ENCODE measurements around the gene JMJD7. TPM values are rescaled to one million over a fixed set of nuclear protein-coding genes. Genes with fewer than 3 reads are reported as not detected.

The JMJD7 gene
- total and polyA plus RNA-seq, 9 of the 15 experiments (the other 6 are each of a cell fraction or from before 2014, with no cell fraction given): 1.2 to 13.9 (median 6.1) TPM

DNA sequence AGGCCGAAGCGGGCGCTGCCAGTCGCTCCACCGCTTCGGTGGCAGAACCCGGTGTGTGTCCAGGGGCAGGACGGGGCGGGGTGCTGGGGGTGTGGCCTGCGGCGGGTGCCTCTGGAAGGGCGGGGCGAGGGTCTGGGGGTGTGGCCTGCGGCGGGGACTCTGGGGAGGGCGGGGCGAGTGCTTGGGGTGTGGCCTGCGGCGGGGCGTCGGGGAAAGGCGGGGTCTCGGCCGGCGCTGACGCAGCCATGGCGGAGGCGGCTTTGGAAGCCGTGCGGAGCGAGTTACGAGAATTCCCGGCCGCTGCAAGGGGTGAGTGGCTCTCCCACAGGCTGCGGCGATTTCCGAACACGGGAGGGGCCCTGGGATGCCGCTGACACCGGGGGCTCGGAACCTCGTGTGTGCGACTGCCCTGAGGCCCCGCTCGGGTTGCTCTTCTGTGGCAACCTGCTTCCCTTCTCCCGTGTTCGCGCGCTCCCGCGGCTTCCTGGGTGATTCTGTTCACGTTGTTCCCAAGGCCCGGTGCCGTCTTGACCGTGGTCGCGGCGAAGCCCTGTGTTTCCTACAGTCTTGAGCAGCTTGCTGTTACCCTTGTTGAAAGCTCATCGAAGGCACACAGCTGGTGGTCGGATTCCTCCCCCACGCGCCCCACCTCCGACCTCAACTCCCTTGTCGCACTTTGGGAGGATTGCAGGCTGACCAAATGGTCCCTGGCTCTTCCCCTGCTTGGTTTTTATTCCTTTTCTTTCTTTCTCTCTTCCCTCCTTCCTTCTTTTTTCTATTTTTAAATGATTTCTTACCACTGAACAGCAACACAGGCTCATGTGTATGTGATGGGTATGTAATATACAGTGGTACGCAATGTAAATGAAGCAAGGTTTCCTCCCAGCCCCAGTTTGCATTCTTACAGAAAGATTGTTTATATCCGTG is at the start of gene JMJD7 (continued):
- no peak for TF ChIP-seq BDP1 (IDR thresholded peaks at IDR 0.05; ENCODE audit: insufficient read depth, insufficient read length)
- peak; percentile 46 for TF ChIP-seq PML (IDR thresholded peaks at IDR 0.05; ENCODE audit: low read length)
- TF ChIP-seq CBFB (CRISPR knock-in tag; IDR thresholded peaks at IDR 0.05): no peak
- TF ChIP-seq, protein P1, sequence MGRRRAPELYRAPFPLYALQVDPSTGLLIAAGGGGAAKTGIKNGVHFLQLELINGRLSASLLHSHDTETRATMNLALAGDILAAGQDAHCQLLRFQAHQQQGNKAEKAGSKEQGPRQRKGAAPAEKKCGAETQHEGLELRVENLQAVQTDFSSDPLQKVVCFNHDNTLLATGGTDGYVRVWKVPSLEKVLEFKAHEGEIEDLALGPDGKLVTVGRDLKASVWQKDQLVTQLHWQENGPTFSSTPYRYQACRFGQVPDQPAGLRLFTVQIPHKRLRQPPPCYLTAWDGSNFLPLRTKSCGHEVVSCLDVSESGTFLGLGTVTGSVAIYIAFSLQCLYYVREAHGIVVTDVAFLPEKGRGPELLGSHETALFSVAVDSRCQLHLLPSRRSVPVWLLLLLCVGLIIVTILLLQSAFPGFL (CRISPR knock-in tag; IDR thresholded peaks at IDR 0.05): no peak
- TF ChIP-seq, protein P2, sequence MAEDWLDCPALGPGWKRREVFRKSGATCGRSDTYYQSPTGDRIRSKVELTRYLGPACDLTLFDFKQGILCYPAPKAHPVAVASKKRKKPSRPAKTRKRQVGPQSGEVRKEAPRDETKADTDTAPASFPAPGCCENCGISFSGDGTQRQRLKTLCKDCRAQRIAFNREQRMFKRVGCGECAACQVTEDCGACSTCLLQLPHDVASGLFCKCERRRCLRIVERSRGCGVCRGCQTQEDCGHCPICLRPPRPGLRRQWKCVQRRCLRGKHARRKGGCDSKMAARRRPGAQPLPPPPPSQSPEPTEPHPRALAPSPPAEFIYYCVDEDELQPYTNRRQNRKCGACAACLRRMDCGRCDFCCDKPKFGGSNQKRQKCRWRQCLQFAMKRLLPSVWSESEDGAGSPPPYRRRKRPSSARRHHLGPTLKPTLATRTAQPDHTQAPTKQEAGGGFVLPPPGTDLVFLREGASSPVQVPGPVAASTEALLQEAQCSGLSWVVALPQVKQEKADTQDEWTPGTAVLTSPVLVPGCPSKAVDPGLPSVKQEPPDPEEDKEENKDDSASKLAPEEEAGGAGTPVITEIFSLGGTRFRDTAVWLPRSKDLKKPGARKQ (CRISPR knock-in tag; IDR thresholded peaks at IDR 0.05): no peak
- TF ChIP-seq, protein P3, sequence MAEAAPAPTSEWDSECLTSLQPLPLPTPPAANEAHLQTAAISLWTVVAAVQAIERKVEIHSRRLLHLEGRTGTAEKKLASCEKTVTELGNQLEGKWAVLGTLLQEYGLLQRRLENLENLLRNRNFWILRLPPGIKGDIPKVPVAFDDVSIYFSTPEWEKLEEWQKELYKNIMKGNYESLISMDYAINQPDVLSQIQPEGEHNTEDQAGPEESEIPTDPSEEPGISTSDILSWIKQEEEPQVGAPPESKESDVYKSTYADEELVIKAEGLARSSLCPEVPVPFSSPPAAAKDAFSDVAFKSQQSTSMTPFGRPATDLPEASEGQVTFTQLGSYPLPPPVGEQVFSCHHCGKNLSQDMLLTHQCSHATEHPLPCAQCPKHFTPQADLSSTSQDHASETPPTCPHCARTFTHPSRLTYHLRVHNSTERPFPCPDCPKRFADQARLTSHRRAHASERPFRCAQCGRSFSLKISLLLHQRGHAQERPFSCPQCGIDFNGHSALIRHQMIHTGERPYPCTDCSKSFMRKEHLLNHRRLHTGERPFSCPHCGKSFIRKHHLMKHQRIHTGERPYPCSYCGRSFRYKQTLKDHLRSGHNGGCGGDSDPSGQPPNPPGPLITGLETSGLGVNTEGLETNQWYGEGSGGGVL (CRISPR knock-in tag; IDR thresholded peaks at IDR 0.05): no peak
- no peak for TF ChIP-seq IFI16 (CRISPR knock-in tag; IDR thresholded peaks at IDR 0.05)
- TF ChIP-seq, protein P4, sequence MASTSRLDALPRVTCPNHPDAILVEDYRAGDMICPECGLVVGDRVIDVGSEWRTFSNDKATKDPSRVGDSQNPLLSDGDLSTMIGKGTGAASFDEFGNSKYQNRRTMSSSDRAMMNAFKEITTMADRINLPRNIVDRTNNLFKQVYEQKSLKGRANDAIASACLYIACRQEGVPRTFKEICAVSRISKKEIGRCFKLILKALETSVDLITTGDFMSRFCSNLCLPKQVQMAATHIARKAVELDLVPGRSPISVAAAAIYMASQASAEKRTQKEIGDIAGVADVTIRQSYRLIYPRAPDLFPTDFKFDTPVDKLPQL (IDR thresholded peaks at IDR 0.05; ENCODE audit: extremely low read depth, insufficient read length): no peak
- 0 out of 2 replicates have a peak, but pooled peaks have one; percentile 20 for TF ChIP-seq ZNF282 (CRISPR knock-in tag; IDR thresholded peaks at IDR 0.05)
- TF ChIP-seq, protein P5, sequence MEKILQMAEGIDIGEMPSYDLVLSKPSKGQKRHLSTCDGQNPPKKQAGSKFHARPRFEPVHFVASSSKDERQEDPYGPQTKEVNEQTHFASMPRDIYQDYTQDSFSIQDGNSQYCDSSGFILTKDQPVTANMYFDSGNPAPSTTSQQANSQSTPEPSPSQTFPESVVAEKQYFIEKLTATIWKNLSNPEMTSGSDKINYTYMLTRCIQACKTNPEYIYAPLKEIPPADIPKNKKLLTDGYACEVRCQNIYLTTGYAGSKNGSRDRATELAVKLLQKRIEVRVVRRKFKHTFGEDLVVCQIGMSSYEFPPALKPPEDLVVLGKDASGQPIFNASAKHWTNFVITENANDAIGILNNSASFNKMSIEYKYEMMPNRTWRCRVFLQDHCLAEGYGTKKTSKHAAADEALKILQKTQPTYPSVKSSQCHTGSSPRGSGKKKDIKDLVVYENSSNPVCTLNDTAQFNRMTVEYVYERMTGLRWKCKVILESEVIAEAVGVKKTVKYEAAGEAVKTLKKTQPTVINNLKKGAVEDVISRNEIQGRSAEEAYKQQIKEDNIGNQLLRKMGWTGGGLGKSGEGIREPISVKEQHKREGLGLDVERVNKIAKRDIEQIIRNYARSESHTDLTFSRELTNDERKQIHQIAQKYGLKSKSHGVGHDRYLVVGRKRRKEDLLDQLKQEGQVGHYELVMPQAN (IDR thresholded peaks at IDR 0.05; ENCODE audit: borderline replicate concordance): peak; percentile 88
- TF ChIP-seq, protein P6, sequence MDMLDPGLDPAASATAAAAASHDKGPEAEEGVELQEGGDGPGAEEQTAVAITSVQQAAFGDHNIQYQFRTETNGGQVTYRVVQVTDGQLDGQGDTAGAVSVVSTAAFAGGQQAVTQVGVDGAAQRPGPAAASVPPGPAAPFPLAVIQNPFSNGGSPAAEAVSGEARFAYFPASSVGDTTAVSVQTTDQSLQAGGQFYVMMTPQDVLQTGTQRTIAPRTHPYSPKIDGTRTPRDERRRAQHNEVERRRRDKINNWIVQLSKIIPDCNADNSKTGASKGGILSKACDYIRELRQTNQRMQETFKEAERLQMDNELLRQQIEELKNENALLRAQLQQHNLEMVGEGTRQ (CRISPR knock-in tag; IDR thresholded peaks at IDR 0.05): no peak
- no peak for TF ChIP-seq FUS (optimal IDR thresholded peaks at IDR 0.05; ENCODE audit: low read depth, low read length)
- TF ChIP-seq KDM5B (IDR thresholded peaks at IDR 0.05; ENCODE audit: insufficient replicate concordance, low read depth, low read length): peak; percentile 90
- TF ChIP-seq ZNF263 (CRISPR knock-in tag; IDR thresholded peaks at IDR 0.05; ENCODE audit: borderline replicate concordance): no peak
